ENCODE results near the gene ZNF550.

Gene ZNF550

DNA sequence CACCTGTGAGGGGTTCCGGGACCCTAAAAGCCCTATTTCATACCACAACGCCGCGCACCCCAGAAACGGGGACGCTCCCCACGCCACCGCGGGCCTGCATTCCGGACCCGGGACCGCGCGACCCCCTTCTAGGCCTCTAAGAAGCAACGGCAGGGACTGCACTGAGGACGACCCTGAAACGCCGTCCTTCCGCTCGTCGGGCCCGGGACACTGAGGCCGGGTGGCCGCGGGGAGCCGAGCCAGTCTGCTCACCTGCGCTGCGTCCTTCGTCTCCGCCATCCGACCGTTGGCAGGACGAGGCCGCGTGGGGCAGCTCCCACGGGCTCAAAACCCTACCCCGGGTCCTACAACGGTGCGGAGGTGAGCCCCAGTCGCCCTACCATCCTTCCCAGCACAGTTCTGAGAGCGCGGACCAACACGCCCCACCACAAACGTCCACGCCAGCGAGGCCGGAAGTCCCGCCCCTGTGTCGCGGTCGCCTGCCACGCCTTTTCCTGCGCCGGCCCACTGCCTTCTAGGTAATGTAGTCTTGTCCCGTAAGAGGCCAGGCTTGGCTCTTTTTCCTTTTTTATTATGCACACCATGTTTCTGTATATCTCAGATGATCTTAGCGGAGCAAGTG is at the start of gene ZNF550:
ZNF550 (minus strand) TSS at position 460 of the 622 bp plus-strand sequence; CDS start at position 279, 181 bp downstream.
- peak; percentile 87 for DNase-seq

DNA sequence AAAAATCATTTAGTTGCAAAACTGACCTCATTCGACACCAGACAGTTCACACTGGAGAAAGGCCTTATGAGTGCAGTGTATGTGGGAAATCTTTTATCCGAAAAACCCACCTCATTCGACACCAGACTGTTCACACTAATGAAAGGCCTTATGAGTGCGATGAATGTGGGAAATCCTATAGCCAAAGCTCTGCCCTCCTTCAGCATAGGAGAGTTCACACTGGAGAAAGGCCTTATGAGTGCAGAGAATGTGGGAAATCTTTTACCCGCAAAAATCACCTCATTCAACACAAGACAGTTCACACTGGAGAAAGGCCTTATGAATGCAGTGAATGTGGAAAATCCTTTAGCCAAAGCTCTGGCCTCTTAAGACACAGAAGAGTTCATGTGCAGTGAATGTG is 47.3 kb upstream of the ZNF550 start:
- no peak for DNase-seq

DNA sequence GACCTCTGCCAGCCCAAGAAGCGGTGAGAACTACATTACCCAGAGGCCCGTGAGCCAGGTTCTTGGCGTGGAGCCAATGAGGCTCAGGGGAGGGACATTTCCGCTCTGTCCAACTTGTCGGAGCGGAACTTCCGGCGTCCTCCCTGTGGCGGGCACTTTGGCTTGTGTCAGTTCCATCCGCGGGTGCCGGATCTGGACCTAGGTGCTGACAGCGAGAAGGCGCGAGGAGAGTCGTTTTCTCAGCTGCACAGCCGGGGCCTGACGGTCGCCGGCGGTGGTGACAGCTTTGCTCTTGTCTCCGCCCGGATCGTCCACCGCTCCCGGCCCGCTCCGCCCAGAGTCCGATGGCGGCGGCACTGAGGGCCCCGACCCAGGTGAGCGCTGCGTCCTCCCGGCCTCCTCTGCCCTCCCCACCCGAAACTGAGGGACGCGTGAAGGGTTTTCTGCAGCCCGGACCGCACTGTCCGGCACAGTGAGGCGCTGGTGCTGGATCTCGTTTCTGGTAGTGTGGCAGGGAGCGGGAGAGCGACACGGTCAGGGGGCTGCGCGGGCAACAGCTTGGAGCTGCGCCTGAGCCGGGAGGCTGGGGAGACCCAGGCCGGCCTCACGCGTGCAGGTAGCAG is 40.2 kb upstream of the ZNF550 start, which contains the start of gene ZNF530:
ZNF530 (plus strand) TSS at position 125 of the 623 bp plus-strand sequence. CDS start 4,461 bp downstream, outside the sequence.
- DNase-seq: peak; percentile 88

DNA sequence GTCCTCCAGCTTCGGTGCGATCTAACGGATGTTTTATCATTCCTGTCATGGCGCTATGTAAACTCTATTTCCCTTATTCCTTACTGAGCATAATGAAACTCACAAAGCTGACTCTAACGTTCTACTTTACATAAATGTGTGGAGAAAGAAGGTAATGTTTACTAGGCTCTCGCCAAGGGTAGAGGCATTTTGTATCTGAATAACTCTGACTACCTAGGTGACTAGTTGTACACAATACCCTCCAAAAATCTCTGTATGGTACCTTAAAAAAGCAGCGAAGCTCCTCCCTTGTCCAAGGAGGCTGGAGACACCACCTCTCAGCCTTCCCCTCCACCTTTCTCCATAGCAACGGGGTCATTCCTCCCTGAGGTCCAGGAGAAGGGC is 39.7 kb upstream of the ZNF550 start:
- no peak for DNase-seq

DNA sequence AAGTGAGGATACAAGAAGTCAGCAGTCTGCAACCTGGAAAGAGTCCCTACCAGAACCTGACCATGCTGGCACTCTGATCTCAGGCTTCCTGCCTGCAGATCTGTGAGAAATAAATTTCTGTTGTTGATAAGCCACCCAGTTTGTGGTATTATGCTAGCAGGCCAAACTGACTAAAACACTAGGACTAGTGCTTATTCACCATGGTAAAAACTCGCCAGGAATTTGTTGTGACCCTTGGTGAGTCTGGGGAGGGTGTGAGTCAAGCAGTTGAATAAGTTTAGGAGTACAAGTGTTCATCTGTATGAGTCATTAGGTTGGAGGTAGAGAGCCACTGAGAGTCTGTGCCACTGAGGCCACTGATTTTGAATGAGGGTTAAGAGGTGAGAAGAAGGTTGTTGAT is 27.9 kb upstream of the ZNF550 start:
- no peak for DNase-seq

DNA sequence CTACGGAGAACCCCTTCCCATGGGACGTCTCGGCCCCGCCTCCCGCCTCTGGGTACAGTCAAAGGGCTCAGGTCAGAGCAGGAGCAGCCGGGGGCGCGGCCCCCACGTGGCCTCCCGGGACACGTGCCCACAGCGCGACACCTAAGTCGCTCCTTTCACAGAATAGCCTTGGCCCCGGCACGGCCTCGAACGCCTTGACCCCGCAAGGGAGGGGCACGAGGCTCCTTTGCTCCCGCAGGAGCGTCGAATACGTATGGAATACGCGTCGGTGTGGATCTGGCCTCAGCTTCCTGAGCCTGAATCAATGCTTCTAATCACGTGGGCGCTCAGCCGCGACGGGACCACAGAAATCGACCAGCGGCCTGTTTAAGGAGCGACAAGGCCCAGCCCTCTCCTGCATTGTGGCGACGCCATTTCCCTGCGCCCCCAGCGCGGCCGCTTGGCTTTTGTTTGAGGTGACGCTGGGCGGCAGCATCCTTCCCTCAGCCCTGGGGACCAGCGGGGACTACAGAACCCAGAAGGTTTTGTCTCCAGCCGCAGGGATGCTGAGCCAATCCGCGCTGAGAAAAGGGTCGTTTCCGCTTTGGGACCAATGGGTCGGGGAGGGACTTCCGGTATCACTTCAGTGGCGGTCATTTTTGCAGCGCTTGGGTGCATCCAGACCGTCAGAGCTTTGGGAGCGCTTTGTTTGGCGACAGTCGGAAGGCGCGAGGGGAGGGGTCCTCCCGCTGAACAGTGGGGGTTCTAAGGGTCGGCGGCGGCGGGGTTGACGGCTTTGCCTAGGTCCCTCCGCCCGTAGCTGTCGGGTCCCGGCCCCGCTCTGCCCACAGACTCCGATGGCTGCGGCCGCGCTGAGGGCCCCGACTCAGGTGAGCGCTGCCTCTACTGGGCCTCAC is 24.1 kb upstream of the ZNF550 start, which contains the start of gene ZIK1:
ZIK1 (plus strand) TSS at position 625 of the 896 bp plus-strand sequence; CDS start at position 837, 212 bp downstream.
- DNase-seq: peak; percentile 94

DNA sequence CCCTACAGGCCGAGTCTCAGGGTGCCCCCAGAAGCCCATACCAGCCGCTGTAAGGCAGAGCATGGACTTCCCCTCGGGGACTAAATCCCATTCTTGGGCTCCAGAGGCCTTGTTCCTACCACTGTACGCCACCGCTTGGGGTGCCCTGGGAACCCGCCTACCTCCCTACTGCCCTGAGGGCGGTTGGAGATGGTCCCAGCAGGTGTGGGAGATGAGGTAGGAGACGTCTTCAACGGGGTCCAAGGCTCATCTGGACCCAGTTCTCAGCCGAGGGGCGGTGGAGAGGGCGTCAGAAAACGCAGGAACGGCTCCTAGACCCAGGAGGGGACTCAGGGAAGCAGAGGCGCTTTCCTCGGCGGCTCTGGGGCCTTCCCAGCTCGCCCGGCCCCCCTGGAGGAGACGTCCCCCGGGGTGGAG is 23.4 kb upstream of the ZNF550 start:
- DNase-seq: no peak

DNA sequence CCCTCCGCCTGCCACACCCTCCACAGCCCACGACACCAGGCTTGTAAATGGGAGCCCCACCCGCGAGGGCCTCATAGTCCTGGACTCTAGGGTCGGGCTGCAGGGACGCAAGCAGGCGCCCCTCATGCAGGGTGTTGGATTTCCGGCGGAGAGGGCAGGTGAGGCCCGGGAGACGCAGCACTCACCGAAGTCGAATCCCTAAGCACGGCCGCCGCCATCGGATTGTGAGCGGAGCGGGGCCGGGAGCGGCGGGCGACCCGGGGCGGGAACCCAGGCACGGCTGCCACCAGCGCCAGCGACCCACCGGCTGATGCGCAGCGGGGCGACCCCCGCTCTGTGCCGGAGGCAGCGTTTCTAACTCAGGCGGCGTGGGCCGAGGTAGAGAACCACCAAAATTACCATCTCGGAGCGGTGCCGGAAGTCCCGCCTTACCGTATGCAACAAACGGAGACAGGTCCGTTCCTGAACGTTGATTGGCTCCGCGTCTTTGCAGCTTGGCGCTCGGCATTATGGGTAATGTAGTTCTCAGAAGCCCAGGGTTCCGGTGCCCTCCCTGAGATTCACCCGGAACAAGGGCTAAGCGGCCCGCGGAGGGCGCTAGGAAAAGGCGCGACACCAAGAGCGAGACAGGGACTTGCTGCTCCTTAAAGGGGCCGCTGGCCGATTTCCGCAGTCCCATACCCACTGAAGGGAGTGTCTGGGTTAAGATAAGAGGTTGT is 19.0 kb upstream of the ZNF550 start, which contains the start of gene ZNF416:
ZNF416 (minus strand) TSS at position 425 of the 719 bp plus-strand sequence; CDS start at position 218, 207 bp downstream.
- DNase-seq: peak; percentile 99

DNA sequence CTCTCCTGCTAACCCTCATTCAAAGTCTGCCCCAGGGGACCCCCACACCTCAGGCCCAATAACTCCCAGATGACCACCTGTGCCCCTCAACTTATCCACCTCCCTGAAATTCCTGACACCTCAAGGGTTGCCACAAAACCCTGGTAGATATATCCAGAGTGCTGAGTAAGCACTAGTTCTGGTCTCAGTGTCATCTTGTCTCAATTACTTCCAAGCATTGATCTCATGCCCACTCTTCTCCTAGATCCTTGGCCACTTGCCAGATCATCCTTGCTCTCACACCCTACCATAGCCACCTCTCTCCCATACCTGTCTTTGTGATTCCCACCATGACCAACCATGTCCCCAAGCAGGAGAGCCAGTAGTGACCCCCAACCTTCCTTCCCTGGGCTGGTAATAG is 17.0 kb upstream of the ZNF550 start:
- DNase-seq: no peak

DNA sequence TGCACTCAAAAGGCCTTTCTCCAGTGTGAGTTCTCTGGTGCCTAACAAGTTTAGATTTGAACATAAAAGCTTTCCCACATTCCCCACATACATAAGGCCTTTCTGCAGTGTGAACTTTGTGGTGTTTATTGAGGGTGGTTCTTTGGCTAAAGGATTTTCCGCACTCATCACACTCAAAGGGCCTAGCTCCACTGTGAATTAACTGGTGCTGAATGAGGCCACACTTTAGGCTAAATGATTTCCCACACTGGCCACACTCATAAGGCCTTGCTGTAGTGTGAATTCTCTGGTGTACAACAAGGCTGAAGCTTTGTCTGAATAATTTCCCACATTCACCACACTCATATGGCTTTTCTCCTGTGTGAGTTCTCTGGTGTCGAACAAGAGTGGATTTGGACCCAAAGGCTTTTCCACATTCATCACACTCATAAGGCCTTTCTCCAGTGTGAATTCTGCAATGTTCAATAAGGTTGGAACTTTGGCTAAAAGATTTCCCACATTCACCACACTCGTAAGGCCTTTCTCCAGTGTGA is 12.8 kb upstream of the ZNF550 start:
- DNase-seq: no peak

DNA sequence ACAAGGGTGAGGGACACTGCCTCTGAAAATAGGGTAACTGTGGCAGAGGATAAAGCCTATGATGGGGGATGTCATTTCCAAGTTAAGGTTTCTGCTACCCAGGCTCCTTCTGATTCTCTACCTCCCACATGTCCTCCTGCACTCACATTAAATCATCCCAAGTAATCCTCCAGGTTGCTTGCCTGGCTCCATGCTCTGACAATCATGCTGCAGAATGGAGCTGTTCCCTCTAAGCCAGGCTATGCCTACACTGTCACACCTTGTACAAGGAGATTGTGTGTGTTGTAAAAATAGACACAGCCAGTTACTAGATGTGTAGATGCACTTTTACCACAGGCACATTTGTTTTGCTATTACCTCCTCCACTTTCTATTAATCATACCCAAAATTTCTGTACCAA is 11.0 kb upstream of the ZNF550 start:
- no peak for DNase-seq

DNA sequence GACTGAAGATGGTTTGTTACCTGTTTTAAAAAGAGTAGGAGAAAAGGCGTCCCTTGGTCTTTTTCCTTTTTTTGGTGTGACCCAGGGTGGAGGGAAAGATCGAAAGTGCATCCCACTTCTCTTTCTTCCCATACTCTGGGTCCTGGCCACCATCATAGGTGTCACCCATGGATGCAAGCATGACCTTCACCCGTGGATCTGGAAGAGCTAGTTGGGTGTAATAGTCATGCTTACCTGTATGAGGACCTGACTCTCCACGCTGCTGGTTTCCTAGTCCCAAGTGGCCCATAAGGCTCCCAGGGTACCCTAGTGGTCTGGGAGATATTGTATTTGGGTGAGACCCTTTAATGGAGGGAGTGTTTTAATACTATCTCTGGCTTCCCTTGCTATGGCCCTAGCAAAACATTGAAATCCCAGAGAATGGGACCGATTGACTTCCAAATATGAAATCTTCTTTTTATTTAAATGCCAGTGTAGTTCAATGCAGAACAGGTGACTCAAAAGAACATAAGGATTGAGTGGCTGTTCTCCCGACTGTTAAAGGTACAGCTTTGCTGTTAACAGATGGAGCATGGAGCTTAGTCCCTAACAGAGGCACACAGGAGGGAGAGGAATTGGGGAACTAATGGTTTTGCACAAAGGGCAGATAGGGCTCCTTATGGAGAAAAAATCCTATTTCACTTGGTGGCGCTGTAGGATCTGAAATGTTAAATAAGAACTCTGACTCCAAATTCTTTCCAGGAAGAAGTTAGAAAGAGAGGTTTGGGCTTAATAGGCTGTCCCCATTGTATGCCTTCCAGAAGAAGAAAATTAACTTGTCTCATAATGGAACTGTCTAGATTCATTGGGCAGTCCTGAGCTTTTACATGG is 7.0 kb upstream of the ZNF550 start:
- no peak for DNase-seq

DNA sequence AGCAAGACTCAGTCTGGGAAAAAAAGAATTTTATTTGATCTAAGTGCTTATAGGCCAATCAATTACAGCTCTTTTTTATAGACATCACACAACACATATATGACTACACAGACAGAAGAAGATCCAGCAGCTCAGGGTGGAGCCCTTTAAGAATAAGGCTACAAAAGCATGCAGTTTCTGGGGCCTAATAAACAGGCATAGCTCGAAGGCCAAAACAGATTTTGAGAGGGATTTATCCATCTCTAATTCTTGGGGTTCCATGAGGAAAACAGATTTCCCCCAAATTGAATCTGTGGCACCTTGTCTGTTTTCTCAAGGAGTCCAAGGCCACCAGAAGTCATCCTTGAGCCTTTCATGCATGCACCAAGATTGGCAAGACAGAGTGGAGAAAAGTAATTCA is 3.9 kb upstream of the ZNF550 start:
- DNase-seq: no peak

DNA sequence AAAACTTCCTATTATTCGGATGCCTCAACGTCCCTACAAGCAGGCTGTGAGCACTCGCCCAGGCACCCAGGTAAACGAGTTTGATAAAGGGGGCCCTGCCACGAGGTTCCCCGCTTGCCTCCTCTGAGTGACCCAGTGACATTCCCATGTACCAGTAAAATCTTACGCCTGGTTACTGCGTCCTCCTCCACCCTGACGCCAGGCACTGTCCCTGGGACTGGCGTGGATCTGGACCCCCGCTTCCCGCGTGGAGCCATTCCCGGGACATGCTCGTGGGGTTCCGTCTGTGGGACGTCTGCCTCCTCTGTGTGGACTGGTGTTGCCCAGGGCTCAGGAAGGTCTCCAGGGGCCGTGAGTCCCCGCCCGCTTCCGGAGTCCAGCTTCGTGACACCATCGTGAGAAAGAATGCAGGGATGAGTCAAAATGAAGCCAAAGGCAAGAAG is 407 bp upstream of the ZNF550 start:
- DNase-seq: no peak

DNA sequence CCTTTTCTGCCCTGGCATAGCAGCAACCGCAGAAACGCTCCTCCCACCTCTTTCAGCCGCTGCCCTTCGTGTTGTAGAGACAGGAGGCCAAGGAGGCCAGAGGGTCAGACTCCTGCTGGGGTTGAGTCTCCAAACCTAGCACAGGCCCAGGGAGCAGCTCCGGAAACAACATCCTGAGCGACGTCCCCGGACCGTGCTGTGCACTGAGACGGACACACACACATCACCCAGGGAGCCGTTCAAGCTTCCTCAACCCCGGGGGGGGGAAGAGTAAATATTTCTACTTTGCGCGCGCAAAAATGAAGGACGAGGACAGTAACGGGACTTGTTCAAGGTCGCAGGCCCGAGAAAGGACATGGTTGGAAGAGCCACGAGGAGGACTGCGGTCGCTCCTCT is 657 bp downstream of the ZNF550 start:
- no peak for DNase-seq

DNA sequence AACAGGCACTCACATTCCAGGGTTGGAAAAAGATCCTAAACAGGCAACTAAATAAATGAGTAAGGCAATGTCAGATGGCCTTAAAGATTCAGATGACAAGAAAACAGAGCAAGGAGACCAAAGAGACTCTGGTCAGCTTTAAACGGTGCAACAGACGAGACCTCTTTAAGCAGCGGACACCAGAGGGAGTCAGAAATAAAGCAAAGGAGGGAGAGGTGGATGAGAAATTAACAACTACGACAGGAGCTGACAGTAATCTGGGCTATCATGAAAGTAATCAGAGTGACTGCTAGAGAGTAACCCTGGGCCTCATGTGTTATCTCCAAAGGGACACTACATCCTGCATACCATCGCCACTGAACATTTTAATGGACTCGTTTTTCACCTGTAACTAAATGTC is 1.1 kb downstream of the ZNF550 start:
- DNase-seq: no peak

DNA sequence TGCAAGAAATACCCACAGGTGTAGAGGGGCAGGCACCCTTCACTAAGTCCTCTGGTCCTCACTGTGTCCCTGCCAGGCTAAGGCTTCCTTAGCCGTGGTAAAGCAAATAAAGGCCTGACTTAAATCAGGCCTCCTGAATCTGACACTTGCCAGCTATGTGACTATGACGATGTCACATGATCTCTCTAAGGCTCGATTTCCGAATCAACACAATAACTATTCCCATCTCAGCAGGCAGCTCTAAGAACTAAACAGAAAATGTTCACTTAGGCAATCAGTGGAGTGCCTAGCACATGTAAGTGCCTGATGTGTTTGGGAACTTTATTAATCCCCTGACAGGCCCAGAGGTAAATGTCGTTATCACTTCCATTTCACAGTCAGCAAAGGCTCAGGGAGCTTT is 2.0 kb downstream of the ZNF550 start:
- no peak for DNase-seq

DNA sequence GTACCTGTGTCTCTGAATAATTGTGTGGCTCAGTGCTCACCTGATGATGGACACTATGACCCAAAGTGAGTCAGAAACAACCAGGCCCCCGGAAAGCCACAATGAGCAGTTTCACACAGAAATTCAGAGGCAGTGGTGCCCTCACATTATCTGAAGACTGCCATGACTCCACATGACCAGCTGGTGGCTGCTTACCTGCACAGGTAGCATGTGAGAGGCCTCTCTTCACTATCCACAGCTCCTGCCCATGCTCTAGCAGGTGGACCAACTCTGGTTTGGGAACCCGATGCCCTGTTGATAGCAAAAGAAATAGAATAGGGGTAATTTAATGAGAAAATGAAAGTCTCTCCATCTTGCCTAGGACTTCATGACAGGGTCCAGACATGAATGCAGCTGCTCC is 7.2 kb downstream of the ZNF550 start:
- DNase-seq: no peak

DNA sequence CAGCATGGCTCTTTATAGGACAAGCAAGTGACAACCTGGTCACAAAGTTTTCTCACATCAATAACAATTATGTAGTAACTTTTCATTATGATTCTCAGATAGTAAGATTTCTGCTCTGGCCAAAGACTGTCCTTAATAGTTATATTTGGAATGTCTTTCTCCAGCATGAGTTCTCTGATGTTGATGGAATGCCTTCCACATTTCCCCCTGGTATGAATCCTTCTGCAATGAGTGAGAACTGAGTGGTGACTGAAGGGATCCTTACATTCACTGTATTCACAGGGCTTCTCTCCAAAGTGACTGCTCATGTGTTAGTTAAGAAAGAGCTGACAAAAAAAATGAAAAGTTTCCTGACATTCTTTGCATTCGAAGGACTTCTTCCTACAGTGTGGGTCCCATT is 13.2 kb downstream of the ZNF550 start:
- DNase-seq: no peak

DNA sequence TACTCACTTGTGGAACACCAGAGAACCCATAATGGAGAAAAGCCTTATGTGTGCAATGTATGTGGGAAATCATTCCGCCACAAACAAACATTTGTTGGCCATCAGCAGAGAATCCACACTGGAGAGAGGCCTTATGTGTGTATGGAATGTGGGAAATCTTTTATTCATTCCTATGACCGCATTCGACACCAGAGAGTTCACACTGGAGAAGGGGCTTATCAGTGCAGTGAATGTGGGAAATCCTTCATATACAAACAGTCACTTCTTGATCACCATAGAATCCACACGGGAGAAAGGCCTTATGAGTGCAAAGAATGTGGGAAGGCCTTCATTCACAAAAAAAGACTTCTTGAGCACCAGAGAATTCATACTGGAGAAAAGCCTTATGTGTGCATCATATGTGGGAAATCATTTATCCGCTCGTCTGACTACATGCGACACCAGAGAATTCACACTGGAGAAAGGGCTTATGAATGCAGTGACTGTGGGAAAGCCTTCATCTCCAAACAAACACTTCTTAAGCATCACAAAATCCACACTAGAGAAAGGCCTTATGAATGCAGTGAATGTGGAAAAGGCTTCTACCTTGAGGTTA is 21.6 kb downstream of the ZNF550 start:
- no peak for DNase-seq
